SK-N-MC (cell line): ENCODE results near the gene VSIG2.
A peak's percentile ranks its signal among the peaks of the same experiment; 100 is the strongest.

Source experiments
- DNase-seq: peaks from one replicate; pipeline ENCODE4 v3.0.0-alpha.2; 2011; ENCODE audit warnings: low read depth, low spot score
- H3K27ac ChIP-seq: fragments of 200-600 bp; sonication (generic); 2 replicates; pipeline ENCODE4 v1.5.1; 2016; ENCODE audit warnings: mixed run types
- H3K36me3 ChIP-seq: fragments of 200-600 bp; sonication (generic); 2 replicates; pipeline ENCODE4 v1.6.1; 2017; ENCODE audit warnings: antibody characterized with exemption, low read length, mixed read lengths; ENCODE audit not compliant: insufficient read depth
- H3K4me3 ChIP-seq: fragments of 200-600 bp; sonication (generic); 2 replicates; pipeline ENCODE4 v1.5.1; 2016
- H3K9ac ChIP-seq: fragments of 200-600 bp; sonication (generic); 2 replicates; pipeline ENCODE4 v1.8.0; 2017; ENCODE audit warnings: mixed run types, mixed read lengths; ENCODE audit not compliant: insufficient read length
- H3K9me3 ChIP-seq: fragments of 200-600 bp; sonication (generic); 2 replicates; pipeline ENCODE4 v1.6.1; 2017; ENCODE audit warnings: low read depth, mild to moderate bottlenecking, antibody characterized with exemption, low read length, moderate library complexity, mixed read lengths
- EZH2 ChIP-seq: fragments of 200-600 bp; sonication (generic); IDR thresholded peaks from one replicate; pipeline ENCODE4 v1.6.1; 2017; ENCODE audit warnings: antibody characterized with exemption
- FOXP2 ChIP-seq: optimal IDR thresholded peaks from 2 replicates; pipeline ENCODE3; 2011; ENCODE audit warnings: mild to moderate bottlenecking, moderate library complexity; ENCODE audit not compliant: insufficient read depth; ENCODE audit errors: extremely low read length, control extremely low read depth
- POLR2AphosphoS5 ChIP-seq: IDR thresholded peaks from 2 replicates; pipeline ENCODE4 v1.6.1; 2012; ENCODE audit warnings: mild to moderate bottlenecking, low read depth, low read length, borderline replicate concordance

The VSIG2 gene

GRCh38 chr11:124769806-124770774 is 18.0 kb upstream of the VSIG2 start:
- Histone ChIP-seq H3K36me3 (peaks cover 5% of the 10 kb centered on the region), H3K9me3 (no peaks in the 10 kb centered on the region), H3K27ac (no peak overlapping the region), H3K9ac (no peak overlapping the region), H3K4me3 (no peak overlapping the region)
- DNase-seq = no peak
- TF ChIP-seq EZH2 = no peak
- TF ChIP-seq FOXP2 = no peak
- no peak for TF ChIP-seq POLR2AphosphoS5

- no peak for DNase-seq
Measured at GRCh38 chr11:124768914-124769313, 16.9 kb upstream of the VSIG2 start.

GRCh38 chr11:124766156-124766555 is 14.1 kb upstream of the VSIG2 start:
- peaks cover 4% of the 10 kb centered on the region for H3K36me3 ChIP-seq
- no peak overlapping the region for H3K9ac ChIP-seq
- H3K9me3 ChIP-seq = no peaks in the 10 kb centered on the region
- H3K27ac ChIP-seq = no peak overlapping the region
- no peak for DNase-seq
- TF ChIP-seq EZH2 = no peak
- no peak for TF ChIP-seq FOXP2
- no peak for TF ChIP-seq POLR2AphosphoS5
- no peak overlapping the region for H3K4me3 ChIP-seq

More at GRCh38 chr11:124768914-124769313, 16.9 kb upstream of the VSIG2 start:
- H3K36me3 ChIP-seq = peaks cover 5% of the 10 kb centered on the region
- no peaks in the 10 kb centered on the region for H3K9me3 ChIP-seq
- H3K9ac ChIP-seq = no peak overlapping the region
- H3K27ac ChIP-seq = no peak overlapping the region
- no peak overlapping the region for H3K4me3 ChIP-seq
- no peak for TF ChIP-seq POLR2AphosphoS5
- no peak for TF ChIP-seq EZH2
- TF ChIP-seq FOXP2 = no peak

GRCh38 chr11:124763156-124763947 is 11.3 kb upstream of the VSIG2 start:
- Histone ChIP-seq H3K9ac (no peak overlapping the region), H3K27ac (no peak overlapping the region)
- no peak for DNase-seq

GRCh38 chr11:124762624-124763155 is 10.6 kb upstream of the VSIG2 start:
- DNase-seq = no peak
- Histone ChIP-seq H3K27ac (no peak overlapping the region), H3K9ac (no peak overlapping the region)

More at GRCh38 chr11:124763156-124763947, 11.3 kb upstream of the VSIG2 start:
- H3K36me3 ChIP-seq = peaks cover 2% of the 10 kb centered on the region
- H3K4me3 ChIP-seq = peak overlapping the region; percentile 77
- TF ChIP-seq FOXP2 (no peak), EZH2 (no peak), POLR2AphosphoS5 (no peak)
- H3K9me3 ChIP-seq = no peaks in the 10 kb centered on the region

GRCh38 chr11:124762105-124762623 is 10.1 kb upstream of the VSIG2 start, which contains the start of gene ESAM:
ESAM (minus strand) TSS chr11:124762290; CDS start chr11:124762154, 136 bp downstream.
- no peak within 1 kb of the TSS for H3K9ac ChIP-seq
- H3K9me3 ChIP-seq = no peaks in the 10 kb centered on the region
- H3K4me3 ChIP-seq = peak within 1 kb of the TSS; percentile 77
- H3K36me3 ChIP-seq = peaks cover 2% of the 10 kb centered on the region; the same call in 1 of the 2 replicates
- no peak for TF ChIP-seq POLR2AphosphoS5
- TF ChIP-seq EZH2 = no peak
- no peak for TF ChIP-seq FOXP2
- no peak for DNase-seq
- H3K27ac ChIP-seq = no peak within 1 kb of the TSS

More at GRCh38 chr11:124762624-124763155, 10.6 kb upstream of the VSIG2 start:
- Histone ChIP-seq H3K4me3 (peak overlapping the region; percentile 77), H3K36me3 (peaks cover 2% of the 10 kb centered on the region), H3K9me3 (no peaks in the 10 kb centered on the region)
- TF ChIP-seq EZH2 (no peak), FOXP2 (no peak), POLR2AphosphoS5 (no peak)

- Histone ChIP-seq H3K36me3 (no peaks in the 10 kb centered on the region), H3K27ac (no peak overlapping the region), H3K9me3 (no peaks in the 10 kb centered on the region), H3K9ac (no peak overlapping the region), H3K4me3 (peak overlapping the region; percentile 77)
- TF ChIP-seq FOXP2 = no peak
- TF ChIP-seq POLR2AphosphoS5 = no peak
- no peak for TF ChIP-seq EZH2
- DNase-seq = no peak
Measured at GRCh38 chr11:124761301-124762104, 9.4 kb upstream of the VSIG2 start.
